Measurements from ENCODE around the gene MSRB1.

GRCh38 chr16:1903220-1903574 is 39.8 kb downstream of the MSRB1 start:
- TF ChIP-seq CTCF (IDR thresholded peaks at IDR 0.05; ENCODE audit: insufficient read depth, low read depth, low read length) = no peak
- no peak for TF ChIP-seq EZH2 (IDR thresholded peaks at IDR 0.05; ENCODE audit: insufficient read depth, low read length)

Data from astrocyte (in vitro differentiated cells and primary cell).